Measurements from ENCODE around the gene NDUFA12. TPM values are rescaled to one million over a fixed set of nuclear protein-coding genes. Genes with fewer than 3 reads are reported as not detected.

NDUFA12 gene
- total and polyA plus RNA-seq, 12 donors, result 254 to 710 (median 341) TPM

DNA sequence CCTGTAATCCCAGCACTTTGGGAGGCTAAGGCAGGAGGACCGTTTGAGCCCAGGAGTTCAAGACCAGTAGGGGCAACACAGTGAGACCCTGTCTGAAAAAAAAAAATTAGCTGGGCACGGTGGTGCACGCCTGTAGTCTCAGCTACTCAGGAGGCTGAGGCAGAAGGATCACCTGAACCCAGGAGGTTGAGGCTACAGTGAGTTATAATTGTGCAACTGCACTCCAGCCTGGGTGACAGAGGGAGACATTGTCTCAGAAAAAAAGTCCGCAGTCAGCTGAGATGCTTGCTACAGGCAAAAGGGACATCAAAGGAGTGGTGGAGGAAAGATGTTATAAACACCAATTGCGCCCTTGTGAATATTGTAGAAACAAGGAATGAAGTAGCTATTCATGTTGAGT lies 77.8 kb downstream of the NDUFA12 start:
- Histone ChIP-seq H3K4me3 (no peak overlapping the region), H3K9me3 (no peaks in the 10 kb centered on the region), H3K4me1 (no peaks in the 10 kb centered on the region), H3K27ac (no peak overlapping the region), H3K36me3 (no peaks in the 10 kb centered on the region), H3K27me3 (no peaks in the 10 kb centered on the region)
- intact Hi-C loops (cut with DNase I), result no loop called here
- DNase-seq (no peak), ATAC-seq (no peak)
- TF ChIP-seq, protein P1, sequence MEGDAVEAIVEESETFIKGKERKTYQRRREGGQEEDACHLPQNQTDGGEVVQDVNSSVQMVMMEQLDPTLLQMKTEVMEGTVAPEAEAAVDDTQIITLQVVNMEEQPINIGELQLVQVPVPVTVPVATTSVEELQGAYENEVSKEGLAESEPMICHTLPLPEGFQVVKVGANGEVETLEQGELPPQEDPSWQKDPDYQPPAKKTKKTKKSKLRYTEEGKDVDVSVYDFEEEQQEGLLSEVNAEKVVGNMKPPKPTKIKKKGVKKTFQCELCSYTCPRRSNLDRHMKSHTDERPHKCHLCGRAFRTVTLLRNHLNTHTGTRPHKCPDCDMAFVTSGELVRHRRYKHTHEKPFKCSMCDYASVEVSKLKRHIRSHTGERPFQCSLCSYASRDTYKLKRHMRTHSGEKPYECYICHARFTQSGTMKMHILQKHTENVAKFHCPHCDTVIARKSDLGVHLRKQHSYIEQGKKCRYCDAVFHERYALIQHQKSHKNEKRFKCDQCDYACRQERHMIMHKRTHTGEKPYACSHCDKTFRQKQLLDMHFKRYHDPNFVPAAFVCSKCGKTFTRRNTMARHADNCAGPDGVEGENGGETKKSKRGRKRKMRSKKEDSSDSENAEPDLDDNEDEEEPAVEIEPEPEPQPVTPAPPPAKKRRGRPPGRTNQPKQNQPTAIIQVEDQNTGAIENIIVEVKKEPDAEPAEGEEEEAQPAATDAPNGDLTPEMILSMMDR (IDR thresholded peaks at IDR 0.05), result no peak
- 84 to 92% methylated on average over 5 of the region's 5 CpGs for WGBS, 2 donors

DNA sequence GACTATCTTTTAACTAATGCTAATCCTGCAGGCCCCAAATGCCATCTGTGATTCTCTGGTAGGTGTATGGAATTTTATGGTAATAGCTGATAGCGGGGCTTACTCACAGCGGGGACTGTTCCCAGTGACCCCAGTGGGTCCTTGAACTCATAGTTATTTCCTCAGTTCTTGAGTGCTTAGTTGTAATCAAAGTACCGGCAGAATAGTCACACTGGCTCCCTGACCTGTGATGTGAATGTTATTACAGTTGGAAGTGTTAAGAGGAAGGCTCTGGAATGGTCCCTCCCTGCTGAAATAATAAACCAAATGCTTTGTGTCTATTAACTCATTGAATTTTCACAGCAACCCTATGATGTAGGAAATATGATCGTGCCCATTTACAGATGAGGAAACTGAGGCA lies 78.3 kb downstream of the NDUFA12 start:
- H3K4me3 ChIP-seq, result no peak overlapping the region
- DNase-seq, result no peak
- no peaks in the 10 kb centered on the region for H3K27me3 ChIP-seq
- ATAC-seq, result no peak
- no peaks in the 10 kb centered on the region for H3K4me1 ChIP-seq
- no peaks in the 10 kb centered on the region for H3K36me3 ChIP-seq
- no peaks in the 10 kb centered on the region for H3K9me3 ChIP-seq
- WGBS, 2 donors, result 70 to 74% methylated on average over 4 of the region's 4 CpGs
- TF ChIP-seq, protein P1 (IDR thresholded peaks at IDR 0.05), result no peak
- no peak overlapping the region for H3K27ac ChIP-seq
- intact Hi-C loops (cut with DNase I), result no loop called here

DNA sequence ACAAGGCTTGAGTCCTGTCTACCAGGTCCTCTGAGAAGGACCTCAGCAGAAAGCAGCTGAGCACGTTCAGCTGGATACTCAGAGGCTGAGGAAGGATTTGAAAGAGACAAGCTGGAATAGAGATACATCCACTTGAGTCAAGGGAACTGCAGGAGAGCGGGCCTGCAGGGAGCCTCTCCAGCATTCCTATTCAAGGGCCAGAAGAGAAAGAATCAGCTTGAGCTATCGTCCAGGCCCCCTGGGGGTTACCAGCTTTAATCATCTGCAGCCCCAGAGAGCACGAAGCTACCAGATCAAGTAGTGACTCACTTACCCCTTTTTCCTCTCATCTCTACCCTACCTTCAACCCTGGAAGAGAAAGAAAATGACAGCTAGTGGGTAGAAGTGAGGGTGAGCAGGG lies 80.9 kb downstream of the NDUFA12 start:
- Histone ChIP-seq H3K4me1 (no peaks in the 10 kb centered on the region), H3K9me3 (no peaks in the 10 kb centered on the region), H3K27me3 (no peaks in the 10 kb centered on the region), H3K27ac (no peak overlapping the region), H3K36me3 (no peaks in the 10 kb centered on the region), H3K4me3 (no peak overlapping the region)
- intact Hi-C loops (cut with DNase I), result no loop called here
- 61 to 64% methylated on average over 4 of the region's 4 CpGs for WGBS, 2 donors
- ATAC-seq (no peak), DNase-seq (no peak)
- TF ChIP-seq, protein P1 (IDR thresholded peaks at IDR 0.05), result no peak

Other genes with a start within 250 kb of the NDUFA12 start
- 10 to 100 TPM; 33.6 to 46.0 (median 38.3) TPM for gene NR2C1, start 69.9 kb upstream of the NDUFA12 start, total RNA-seq
- gene NR2C1, start 69.9 kb upstream of the NDUFA12 start, polyA plus RNA-seq, result 100 to 1,000 TPM in 1 of 2 donors, 10 to 100 TPM in 1; 11.3 to 189 TPM
- 10 to 100 TPM; 15.6 to 33.4 (median 22.6) TPM for gene FGD6, start 213.8 kb upstream of the NDUFA12 start, total RNA-seq
- 1 to 10 TPM; 1.2 to 2.8 TPM for gene FGD6, start 213.8 kb upstream of the NDUFA12 start, polyA plus RNA-seq
- 10 to 100 TPM; 56.0 to 92.5 (median 75.0) TPM for gene VEZT, start 214.1 kb upstream of the NDUFA12 start, total RNA-seq
- gene VEZT, start 214.1 kb upstream of the NDUFA12 start, polyA plus RNA-seq, result 10 to 100 TPM; 17.1 to 23.6 TPM

Measured in heart right ventricle (tissue), 16 donors.